OCI-LY7 (cell line): ENCODE measurements around the gene MRPL2. TPM values are rescaled to one million over a fixed set of nuclear protein-coding genes. Genes with fewer than 3 reads are reported as not detected.

ENCODE experiments used
- BruUV-seq: library from RNA; stranded (reverse); fragments of 400-500 nt; replicated peaks from 2 replicates; lab custom pipeline; 2021; lab: Mats Ljungman, UMichigan
- CTCF ChIA-PET: fragments of 300-600 bp; sonication (Branson Sonifier 250); formaldehyde crosslinking; loops from one replicate; lab custom pipeline; 2022; ENCODE audit warnings: antibody characterized with exemption; ENCODE audit not compliant: unreplicated experiment; lab: Charles Lee
- POLR2A ChIA-PET: fragments of 300-600 bp; sonication (Branson Sonifier 250); formaldehyde crosslinking; loops from one replicate; lab custom pipeline; 2022; ENCODE audit warnings: antibody characterized with exemption; lab: Charles Lee
- DNase-seq: peaks from one replicate; pipeline ENCODE4 v3.0.0-alpha.2; 2015; ENCODE audit warnings: low spot score
- H2AFZ ChIP-seq: fragments of 200-600 bp; sonication (generic), shearing (Covaris generic); 2 replicates; pipeline ENCODE4 v1.6.1; 2014; ENCODE audit warnings: mild to moderate bottlenecking, antibody characterized with exemption, low read length, moderate library complexity
- H3K27ac ChIP-seq: fragments of 200-600 bp; sonication (generic); 2 replicates; pipeline ENCODE4 v1.5.1; 2014; ENCODE audit warnings: mixed run types, low read depth, mild to moderate bottlenecking, moderate library complexity, low read length, inconsistent platforms; ENCODE audit not compliant: poor library complexity, severe bottlenecking
- H3K36me3 ChIP-seq: fragments of 200-600 bp; sonication (generic); 2 replicates; pipeline ENCODE4 v1.6.1; 2014; ENCODE audit warnings: mild to moderate bottlenecking, antibody characterized with exemption, low read length, moderate library complexity, mixed read lengths; ENCODE audit not compliant: insufficient read depth
- H3K4me1 ChIP-seq: fragments of 200-600 bp; sonication (generic); 2 replicates; pipeline ENCODE4 v1.5.1; 2014; ENCODE audit warnings: mild to moderate bottlenecking, low read length; ENCODE audit not compliant: insufficient read depth, poor library complexity, severe bottlenecking
- H3K4me2 ChIP-seq: fragments of 200-600 bp; sonication (generic); 2 replicates; pipeline ENCODE4 v1.6.1; 2014; ENCODE audit warnings: mild to moderate bottlenecking, low read length
- H3K4me3 ChIP-seq: fragments of 200-600 bp; sonication (generic); 2 replicates; pipeline ENCODE4 v1.5.1; 2014; ENCODE audit warnings: mild to moderate bottlenecking, low read depth, low read length; ENCODE audit not compliant: poor library complexity, severe bottlenecking
- H3K79me2 ChIP-seq: fragments of 200-600 bp; sonication (generic); 2 replicates; pipeline ENCODE4 v1.6.1; 2016; ENCODE audit warnings: low read depth, mild to moderate bottlenecking, low read length, moderate library complexity, mixed read lengths; ENCODE audit not compliant: insufficient read depth
- H3K9me2 ChIP-seq: fragments of 200-600 bp; sonication (generic); 2 replicates; pipeline ENCODE4 v1.6.1; 2016; ENCODE audit warnings: mild to moderate bottlenecking, low read length, mixed read lengths; ENCODE audit not compliant: insufficient read depth
- H3K9me3 ChIP-seq: fragments of 200-600 bp; sonication (generic); 2 replicates; pipeline ENCODE4 v1.6.1; 2014; ENCODE audit warnings: mild to moderate bottlenecking, mixed run types, low read length, mixed read lengths
- H4K20me1 ChIP-seq: fragments of 200-600 bp; sonication (generic); 2 replicates; pipeline ENCODE4 v1.6.1; 2014; ENCODE audit warnings: mild to moderate bottlenecking, antibody characterized with exemption, low read length, moderate library complexity, mixed read lengths; ENCODE audit not compliant: insufficient read depth
- CTCF ChIP-seq: fragments of 200-600 bp; sonication (generic); conservative IDR thresholded peaks from 2 replicates; pipeline ENCODE4 v1.5.1; 2014; ENCODE audit warnings: mild to moderate bottlenecking, antibody characterized with exemption, low read length, moderate library complexity, mixed read lengths
- EZH2phosphoT487 ChIP-seq: fragments of 200-600 bp; sonication (generic); IDR thresholded peaks from 2 replicates; pipeline ENCODE4 v1.6.1; 2018; ENCODE audit warnings: low read depth, borderline replicate concordance, mild to moderate bottlenecking, mixed run types, antibody characterized with exemption, low read length, moderate library complexity, mixed read lengths
- intact Hi-C: fragments of 100-400 bp; cut with micrococcal nuclease; formaldehyde crosslinking; loops from one replicate; pipeline ENCODE4 v1.10.0; 2022; ENCODE audit not compliant: unreplicated experiment
- total RNA-seq, 2 experiments: library from RNA; depleted of rRNA in 1 of 2; stranded (reverse); fragments of >200 nt in 1 of 2; shearing (Covaris generic) in 1 of 2; gene quantifications; 2 replicates each; pipeline ENCODE4 v1.2.3, GENCODE V29; 2014 to 2022

Gene MRPL2
- total RNA-seq, 2 experiments from 2014 or later = 25.8 to 81.7 TPM

GRCh38 chr6:43012364-43012763 lies 46.9 kb downstream of the MRPL2 start:
- peaks cover 51% of the 10 kb centered on the region; the same call in 1 of the 2 replicates for H3K36me3 ChIP-seq
- no peaks in the 10 kb centered on the region for H3K9me2 ChIP-seq
- H3K27ac ChIP-seq = no peak overlapping the region
- no peaks in the 10 kb centered on the region for H3K9me3 ChIP-seq
- peak overlapping the region; percentile 86 for H3K4me3 ChIP-seq
- no peak overlapping the region for H2AFZ ChIP-seq
- ChIA-PET POLR2A (interaction anchor here (0.9 to 1.4 kb wide), 2 partner anchors 24 to 84 kb away, joined by 3 read pairs; no protein-coding TSS in a partner anchor), CTCF (no interaction called here)
- DNase-seq = no peak
- TF ChIP-seq EZH2phosphoT487 = no peak
- TF ChIP-seq CTCF = no peak
- H3K79me2 ChIP-seq = peaks cover 30% of the 10 kb centered on the region
- BruUV-seq = no TSS peak
- peak overlapping the region; percentile 99 for H3K4me2 ChIP-seq
- peaks cover 35% of the 10 kb centered on the region for H3K4me1 ChIP-seq
- H4K20me1 ChIP-seq = no peaks in the 10 kb centered on the region
- intact Hi-C loops = no loop called here

GRCh38 chr6:43011207-43011606 lies 48.0 kb downstream of the MRPL2 start:
- Histone ChIP-seq H3K9me3 (no peaks in the 10 kb centered on the region), H2AFZ (no peak overlapping the region), H4K20me1 (no peaks in the 10 kb centered on the region), H3K4me1 (peaks cover 31% of the 10 kb centered on the region), H3K9me2 (no peaks in the 10 kb centered on the region), H3K4me2 (no peak overlapping the region; the same call in 1 of the 2 replicates), H3K4me3 (no peak overlapping the region), H3K79me2 (peaks cover 27% of the 10 kb centered on the region), H3K27ac (no peak overlapping the region), H3K36me3 (peaks cover 56% of the 10 kb centered on the region; the same call in 1 of the 2 replicates)
- no peak for DNase-seq
- POLR2A ChIA-PET = interaction anchor here (0.6 kb wide), 1 partner anchor 374 kb away, joined by 3 read pairs; no protein-coding TSS in a partner anchor
- BruUV-seq = no TSS peak
- 0 out of 2 replicates have a peak, but pooled peaks have one; percentile 30 for TF ChIP-seq CTCF
- TF ChIP-seq EZH2phosphoT487 = no peak
- intact Hi-C loops = no loop called here
- CTCF ChIA-PET = no interaction called here

GRCh38 chr6:43009124-43009523 lies 50.1 kb downstream of the MRPL2 start:
- POLR2A ChIA-PET = interaction anchor here (0.5 to 0.6 kb wide), 2 partner anchors 133 to 1530 kb away, joined by 3 read pairs; no protein-coding TSS in a partner anchor

More at GRCh38 chr6:43009124-43009523, 50.1 kb downstream of the MRPL2 start:
- Histone ChIP-seq H3K36me3 (peaks cover 61% of the 10 kb centered on the region; the same call in 1 of the 2 replicates), H3K9me2 (no peaks in the 10 kb centered on the region), H3K4me3 (no peak overlapping the region), H3K79me2 (peaks cover 11% of the 10 kb centered on the region), H4K20me1 (no peaks in the 10 kb centered on the region), H3K9me3 (no peaks in the 10 kb centered on the region), H3K4me2 (no peak overlapping the region), H2AFZ (no peak overlapping the region), H3K27ac (no peak overlapping the region), H3K4me1 (peaks cover 19% of the 10 kb centered on the region)
- BruUV-seq = no TSS peak
- CTCF ChIA-PET = no interaction called here
- intact Hi-C loops = loop anchor here (1.0 kb wide), 2 partner anchors 108 to 134 kb away; no protein-coding TSS in a partner anchor
- peak; percentile 74 for DNase-seq
- no peak for TF ChIP-seq EZH2phosphoT487
- peak; percentile 88 for TF ChIP-seq CTCF
